C4-2B (cell line): ENCODE data around the gene UBE2Q2.
"Not testable (repeated sequence)": the region's sequence is repeated elsewhere in the genome, so short reads cannot be mapped to it uniquely, and the experiment has no call there.

ENCODE experiments used
- H3K27ac ChIP-seq: fragments of 450-650 bp; 2 replicates; pipeline ENCODE4 v1.5.1; 2017
- CTCF ChIP-seq: fragments of 450-650 bp; conservative IDR thresholded peaks from 2 replicates; pipeline ENCODE4 v1.5.1; 2017; ENCODE audit warnings: mild to moderate bottlenecking
- ZFX ChIP-seq: fragments of 450-650 bp; IDR thresholded peaks from 2 replicates; pipeline ENCODE4 v1.6.1; 2017

Gene UBE2Q2

DNA sequence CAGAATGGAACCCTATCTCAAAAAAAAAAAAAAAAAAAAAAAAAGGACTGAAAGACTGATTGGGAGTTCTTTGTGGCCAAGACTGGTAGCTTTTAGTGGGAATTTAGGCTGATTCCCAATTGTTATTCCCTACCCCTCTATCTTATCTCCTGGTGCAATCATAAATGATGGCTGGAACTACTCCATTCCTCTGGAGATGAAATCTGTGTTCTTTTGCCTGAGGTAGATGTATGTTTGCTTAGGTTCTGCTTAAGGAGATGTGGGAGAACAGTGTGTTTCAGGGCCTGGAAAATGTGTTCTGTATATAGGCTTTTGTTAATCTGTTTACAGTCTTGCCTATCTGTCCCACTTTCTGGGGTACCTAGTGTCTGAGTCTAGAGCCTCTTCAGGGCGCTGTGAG lies 19.5 kb downstream of the UBE2Q2 start:
- TF ChIP-seq ZFX (no peak), CTCF (no peak)

DNA sequence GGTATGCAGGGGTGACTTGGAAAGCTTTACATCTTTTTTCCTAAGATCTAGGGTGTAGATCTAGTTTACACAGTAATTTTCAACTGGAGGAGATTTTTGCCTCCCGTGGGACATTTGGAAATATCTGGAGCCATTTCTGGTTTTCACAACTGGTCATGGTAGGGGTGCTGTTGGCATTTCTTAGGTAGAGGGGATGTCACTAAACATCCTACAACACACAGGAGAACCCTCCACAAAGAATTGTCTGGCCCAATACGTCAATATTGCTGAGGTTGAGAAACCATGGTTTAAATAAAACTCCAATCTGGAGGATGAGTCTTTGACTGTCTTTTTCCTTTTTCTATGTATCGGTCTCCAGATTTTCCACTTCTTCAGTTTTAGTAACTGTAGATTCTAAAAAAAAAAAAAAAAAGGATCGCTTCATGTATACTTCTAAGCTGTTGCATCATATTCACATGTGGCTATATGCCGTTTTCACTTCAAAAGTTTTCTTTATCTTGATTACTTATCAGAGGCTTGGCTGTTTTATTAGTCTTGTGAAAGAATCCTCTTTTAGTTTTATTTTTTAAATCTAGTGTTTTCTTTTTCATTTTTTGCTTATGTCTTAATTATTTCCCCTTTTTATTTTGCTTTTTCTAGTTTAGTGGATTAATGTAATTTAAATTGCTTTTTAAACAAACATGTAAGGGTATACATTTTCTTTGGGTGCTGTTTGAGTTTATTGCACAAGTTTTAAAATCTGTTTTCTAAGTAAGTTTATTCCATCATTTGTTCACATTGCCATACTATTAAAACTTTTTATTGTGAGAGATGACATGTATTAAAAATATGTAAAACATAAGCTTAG lies 21.2 kb downstream of the UBE2Q2 start:
- TF ChIP-seq ZFX, result no peak
- no peak for TF ChIP-seq CTCF
- H3K27ac ChIP-seq, result no peak overlapping the region

More for the DNA sequence above, 19.5 kb downstream of the UBE2Q2 start:
- no peak overlapping the region for H3K27ac ChIP-seq

GRCh38 chr15:75866045-75866444 lies 22.8 kb downstream of the UBE2Q2 start:
- not testable (repeated sequence) for H3K27ac ChIP-seq

DNA sequence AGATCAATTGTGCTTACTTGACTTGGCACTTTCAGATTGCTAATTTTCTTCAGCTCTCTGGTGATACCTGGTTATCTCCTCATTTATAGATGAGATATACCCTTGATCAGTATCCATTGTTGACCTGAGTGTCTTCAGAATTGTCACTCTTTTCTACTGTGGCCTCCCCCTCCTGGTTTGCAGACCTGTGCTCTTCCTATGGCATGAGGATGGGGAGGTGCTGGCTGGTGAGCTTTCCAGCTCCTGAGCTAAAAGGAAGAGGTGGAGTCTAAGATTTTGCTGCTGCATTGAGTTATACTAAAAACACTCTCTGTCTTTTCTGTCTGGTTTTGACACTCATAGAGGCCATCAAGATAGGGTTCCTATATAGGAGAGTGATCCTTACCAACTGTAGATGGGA lies 23.7 kb downstream of the UBE2Q2 start:
- no peak overlapping the region for H3K27ac ChIP-seq
- TF ChIP-seq ZFX (no peak), CTCF (no peak)

DNA sequence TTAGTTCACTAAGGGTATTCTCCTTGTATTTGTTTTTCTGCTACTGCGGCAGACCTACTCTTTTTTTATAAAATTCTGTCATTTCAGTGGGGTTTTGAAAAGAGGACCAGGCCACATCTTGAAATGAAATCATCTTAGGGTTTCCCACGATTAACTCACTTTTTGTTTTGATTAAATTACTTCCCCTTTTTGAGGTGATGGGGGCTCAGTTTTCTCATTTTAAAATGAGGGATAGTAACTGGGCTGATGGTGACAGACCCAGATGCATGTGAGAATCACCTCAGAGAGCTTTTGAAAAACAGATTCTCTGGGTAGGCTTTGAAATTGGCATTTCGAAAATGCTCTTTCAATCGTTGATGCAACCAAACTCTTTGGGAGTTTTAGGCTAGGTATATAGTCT lies 24.2 kb downstream of the UBE2Q2 start:
- H3K27ac ChIP-seq, result no peak overlapping the region
- TF ChIP-seq ZFX, result no peak
- no peak for TF ChIP-seq CTCF

DNA sequence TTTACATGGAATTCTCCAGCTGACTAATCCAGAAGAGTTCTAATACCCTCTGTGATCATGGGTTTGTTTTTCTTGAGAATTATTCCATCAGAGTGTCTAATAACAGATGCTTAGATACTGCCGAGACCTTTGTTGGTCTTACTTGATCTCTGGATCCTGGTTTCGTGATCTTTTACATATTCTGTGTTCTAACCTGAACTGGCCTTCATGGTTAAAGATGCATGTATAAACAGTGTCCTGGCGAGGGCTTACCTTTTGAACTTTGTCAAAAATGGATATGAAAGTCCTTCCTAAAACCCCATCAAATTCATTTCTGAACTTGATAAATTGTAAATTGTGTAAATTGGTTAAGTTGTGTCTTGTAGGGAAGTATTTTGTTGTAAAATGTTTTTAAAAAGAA lies 24.8 kb downstream of the UBE2Q2 start:
- TF ChIP-seq ZFX, result no peak
- TF ChIP-seq CTCF, result no peak
- H3K27ac ChIP-seq, result no peak overlapping the region

DNA sequence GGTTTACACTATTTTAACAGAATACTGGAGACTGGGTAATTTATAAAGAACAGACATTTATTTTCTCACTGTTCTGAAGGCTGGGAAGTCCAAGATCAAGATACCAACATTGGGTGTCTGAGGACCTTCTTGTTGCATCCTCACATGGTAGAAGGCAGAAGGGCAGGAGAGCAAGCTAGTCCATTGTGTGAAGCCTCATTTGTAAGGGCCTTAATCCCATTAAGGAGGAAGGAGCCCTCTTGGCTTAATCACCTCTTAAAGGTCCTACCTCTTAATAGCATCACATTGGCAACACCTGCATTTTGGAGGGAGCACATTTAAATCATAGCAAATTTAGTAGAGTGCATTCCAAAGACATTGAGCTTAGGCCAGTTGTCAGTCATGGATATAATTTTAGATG lies 26.2 kb downstream of the UBE2Q2 start:
- TF ChIP-seq ZFX (no peak), CTCF (no peak)
- no peak overlapping the region for H3K27ac ChIP-seq

GRCh38 chr15:75871589-75871988 lies 28.3 kb downstream of the UBE2Q2 start:
- not testable (repeated sequence) for H3K27ac ChIP-seq
